Erythroblast (primary cell): ENCODE results near the gene EDAR.

Source experiments
- GATA1 ChIP-seq: IDR thresholded peaks from 2 replicates; pipeline ENCODE4 v1.6.1; 2011; ENCODE audit warnings: low read depth, mild to moderate bottlenecking, control low read depth, low read length, moderate library complexity
- POLR2A ChIP-seq: IDR thresholded peaks from 2 replicates; pipeline ENCODE4 v1.6.1; 2011; ENCODE audit warnings: mild to moderate bottlenecking, low read length

- TF ChIP-seq POLR2A = no peak
- no peak for TF ChIP-seq GATA1
Measured at GRCh38 chr2:109021895-109022300, 32.9 kb upstream of the EDAR start.
